Measurements from ENCODE around the gene TUT1.
"Not testable (repeated sequence)": the region's sequence is repeated elsewhere in the genome, so short reads cannot be mapped to it uniquely, and the experiment has no call there.

TUT1 gene

DNA sequence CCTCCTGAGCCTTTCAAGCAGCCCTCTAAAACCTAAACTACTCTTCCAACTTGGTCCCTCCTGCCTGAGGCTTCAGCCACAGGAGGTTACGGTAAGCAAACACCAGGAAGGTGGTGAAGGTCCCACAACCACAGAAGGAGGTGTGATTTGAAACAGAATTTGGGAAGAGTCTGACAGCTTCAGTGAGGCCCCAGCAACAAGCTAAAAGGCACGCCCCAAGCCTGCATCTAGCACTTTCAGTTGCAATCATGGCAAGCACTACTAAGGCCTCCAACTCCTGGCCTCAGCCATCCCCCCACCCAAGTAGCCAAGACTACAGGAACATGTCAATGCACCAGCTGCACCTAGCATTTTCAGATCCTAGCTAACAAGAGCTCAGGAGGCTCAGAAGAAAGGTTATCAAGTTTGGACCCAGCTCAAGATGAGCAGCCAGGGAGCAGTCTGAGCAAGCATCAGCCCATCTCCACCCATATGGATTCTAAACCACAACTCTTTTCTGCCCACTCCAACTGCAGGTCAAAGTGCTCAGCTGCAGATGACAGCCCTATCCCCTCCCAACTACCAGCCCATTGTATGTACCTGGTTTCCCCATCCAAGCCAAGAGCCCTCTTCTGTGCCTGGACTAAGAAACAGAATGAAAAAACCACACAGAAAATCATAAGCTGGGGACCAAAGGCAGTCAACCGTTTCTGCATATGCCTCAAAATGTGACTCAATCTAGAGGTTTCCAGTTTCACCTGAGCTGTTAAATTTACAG, 34.3 kb downstream of the TUT1 start:
- DNase-seq (ENCODE audit: low read depth in 1 of 2, low spot score in 1 of 2) = no peak

DNA sequence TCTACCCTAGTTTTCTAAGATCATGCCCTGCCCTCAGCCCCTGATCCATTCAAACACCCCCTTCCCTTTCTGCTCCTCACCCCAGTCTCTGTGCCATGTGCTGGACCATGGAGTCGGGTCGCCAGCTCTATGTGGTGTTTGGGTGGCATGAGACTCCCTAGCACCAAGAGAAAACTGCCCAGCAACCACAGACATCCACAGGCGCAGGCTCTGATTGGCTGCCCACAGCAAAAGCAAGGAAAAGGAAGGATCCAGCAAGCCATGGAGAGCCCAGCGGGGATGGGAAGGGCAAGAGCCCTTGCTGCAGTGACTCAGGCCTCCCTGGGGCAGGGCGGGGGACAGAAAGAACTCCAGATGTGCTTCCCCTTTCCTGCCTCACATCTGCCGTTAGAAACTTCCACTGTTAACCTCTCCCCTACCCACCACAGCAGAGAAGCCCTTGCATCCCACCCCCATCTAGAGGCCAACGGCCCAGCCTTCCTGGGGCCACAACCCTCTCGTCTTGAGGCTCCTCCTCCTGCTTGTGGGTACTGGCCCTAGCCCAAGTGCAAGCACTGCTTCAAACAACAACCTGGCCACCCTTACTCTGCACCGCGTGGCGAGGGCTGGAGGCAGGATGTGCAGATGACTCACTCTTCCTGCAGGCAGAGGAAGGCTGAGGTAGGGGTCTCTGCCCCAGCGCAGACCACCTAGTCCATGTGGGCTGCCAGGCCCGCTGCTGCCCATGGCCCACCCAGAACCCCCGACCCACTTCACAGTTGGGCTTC, 35.0 kb downstream of the TUT1 start:
- peak in 1 of 2 donors; percentile 67 for DNase-seq (ENCODE audit: low read depth in 1 of 2, low spot score in 1 of 2)

DNA sequence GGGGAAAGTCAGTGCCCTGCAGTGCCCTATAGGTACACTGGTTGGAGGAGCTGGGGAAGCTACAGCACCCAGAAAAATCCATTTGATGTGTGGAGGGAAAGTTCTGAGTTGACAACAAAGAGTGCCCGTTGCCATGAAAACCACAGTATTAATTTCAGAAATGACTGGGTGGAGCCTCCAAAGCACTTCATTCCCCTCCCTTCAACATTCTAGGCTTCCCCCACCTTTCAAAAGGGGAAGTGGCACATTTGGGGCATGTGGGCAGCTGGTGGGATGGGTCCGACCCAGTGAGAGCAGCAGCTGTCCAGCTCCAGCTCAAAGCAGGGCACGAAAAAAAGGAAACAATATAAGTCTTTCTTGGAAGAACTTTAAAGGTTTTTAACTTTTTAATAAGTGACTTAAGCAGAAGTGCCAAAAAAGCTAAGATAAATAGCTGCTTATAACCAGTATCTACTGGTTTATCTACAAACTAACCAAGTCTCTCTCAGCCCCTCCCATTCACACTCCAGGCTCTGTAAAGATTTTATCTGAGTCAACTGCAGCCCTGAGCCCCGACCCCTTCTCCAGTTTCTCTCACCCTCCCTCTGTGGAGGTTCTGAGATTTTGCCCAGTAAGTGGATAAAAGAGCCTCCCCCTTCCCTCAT, 35.7 kb downstream of the TUT1 start:
- no peak for DNase-seq (ENCODE audit: low read depth in 1 of 2, low spot score in 1 of 2)

DNA sequence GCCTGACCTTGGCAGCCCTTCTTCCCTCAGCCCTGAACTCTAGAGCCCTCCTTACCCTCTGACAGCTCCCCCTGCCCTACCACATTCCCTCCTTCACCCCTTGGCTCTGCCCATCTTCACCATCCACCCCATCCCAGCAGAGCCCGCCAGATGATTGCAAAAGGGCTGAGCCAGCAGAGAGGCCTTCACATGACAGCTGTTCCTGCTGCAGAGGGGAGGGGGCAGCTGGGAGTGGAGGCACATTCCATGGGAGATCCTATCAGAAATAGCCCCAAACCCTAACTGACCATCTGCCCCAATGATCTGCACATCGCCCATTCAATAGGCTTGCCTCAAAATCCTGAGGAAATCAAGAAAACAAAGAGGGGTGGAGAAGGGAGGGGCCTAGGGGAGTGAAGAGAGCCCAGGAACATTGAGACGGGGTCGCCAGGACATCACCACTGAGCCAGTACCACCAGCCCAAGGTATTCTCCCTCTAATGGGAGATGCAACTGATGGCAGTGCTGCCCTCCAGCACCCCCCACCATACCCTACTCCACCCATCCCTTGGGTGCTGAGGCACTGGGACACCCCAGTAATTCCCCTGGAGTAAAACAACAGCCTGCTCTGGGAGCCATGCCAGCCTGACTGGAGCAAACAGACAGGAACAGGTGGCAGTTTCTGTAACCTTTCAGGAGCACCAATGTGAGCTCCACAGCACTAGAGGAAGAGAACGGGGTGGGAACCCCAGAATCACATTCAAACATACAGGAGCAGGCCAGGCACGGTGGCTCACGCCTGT, 36.7 kb downstream of the TUT1 start:
- no peak for DNase-seq (ENCODE audit: low read depth in 1 of 2, low spot score in 1 of 2)

DNA sequence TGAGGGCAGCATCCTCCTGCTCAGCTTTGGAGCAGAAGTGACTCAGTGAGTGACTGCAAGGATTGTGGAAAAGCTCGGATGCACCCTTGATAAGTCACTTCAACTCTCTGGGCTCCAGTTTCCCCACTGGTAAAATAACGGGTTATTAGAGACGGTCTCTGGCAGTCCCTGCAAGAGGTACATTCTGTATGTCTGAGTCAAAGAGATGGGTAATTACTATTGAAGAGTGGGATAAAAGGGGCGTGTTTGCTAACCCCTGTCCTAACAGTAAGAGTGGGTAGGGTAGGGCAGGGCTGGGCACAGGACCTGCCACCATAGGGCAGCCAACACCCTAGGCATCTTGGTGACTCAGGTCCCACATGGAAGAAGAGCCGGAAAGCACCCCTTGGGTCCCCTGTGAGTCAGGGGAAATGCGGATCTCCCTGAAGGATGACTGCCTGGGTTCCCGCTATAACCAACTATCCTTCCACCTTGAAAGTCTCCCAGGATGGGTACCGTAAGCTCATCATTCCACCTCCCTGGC, 37.4 kb downstream of the TUT1 start:
- DNase-seq (ENCODE audit: low read depth in 1 of 2, low spot score in 1 of 2) = no peak

DNA sequence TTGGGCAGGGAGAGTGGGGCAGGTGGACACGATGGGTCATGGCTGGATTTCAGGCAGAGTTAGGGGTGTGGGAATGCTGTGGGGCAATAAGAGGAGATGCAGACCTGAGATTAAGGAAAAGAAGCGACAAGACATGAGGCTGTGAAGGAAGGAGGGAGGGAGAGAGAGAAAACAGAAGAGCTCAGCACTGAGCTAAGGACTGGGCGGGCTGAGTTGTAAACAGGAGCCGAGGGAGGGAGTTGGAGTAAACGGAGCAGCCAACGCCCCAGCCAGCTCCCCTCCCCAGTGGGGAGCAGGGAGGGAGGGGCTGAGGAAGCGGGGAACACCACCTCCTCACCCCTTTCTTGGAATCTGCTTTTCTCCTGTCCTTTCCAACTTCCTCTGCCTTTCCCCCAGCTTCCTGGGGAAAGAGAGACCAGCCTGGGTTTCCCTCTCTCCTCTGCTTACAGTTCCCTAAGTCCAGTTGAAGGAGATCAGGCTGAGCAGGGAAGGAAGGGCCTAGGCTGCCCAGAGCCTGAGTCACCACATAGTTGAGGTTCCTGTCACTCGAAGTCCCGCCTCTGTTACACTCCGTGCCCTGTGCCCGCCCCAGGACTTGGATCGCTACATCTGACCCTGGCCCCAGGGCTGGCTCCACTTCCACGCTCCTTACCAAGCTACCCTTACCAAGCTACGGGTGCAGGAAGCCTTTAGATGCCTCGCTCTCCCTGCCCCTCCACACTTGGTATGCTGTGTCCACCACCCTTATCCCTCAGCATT, 38.1 kb downstream of the TUT1 start:
- DNase-seq (ENCODE audit: low read depth in 1 of 2, low spot score in 1 of 2) = peak in 1 of 2 donors; percentile 48

DNA sequence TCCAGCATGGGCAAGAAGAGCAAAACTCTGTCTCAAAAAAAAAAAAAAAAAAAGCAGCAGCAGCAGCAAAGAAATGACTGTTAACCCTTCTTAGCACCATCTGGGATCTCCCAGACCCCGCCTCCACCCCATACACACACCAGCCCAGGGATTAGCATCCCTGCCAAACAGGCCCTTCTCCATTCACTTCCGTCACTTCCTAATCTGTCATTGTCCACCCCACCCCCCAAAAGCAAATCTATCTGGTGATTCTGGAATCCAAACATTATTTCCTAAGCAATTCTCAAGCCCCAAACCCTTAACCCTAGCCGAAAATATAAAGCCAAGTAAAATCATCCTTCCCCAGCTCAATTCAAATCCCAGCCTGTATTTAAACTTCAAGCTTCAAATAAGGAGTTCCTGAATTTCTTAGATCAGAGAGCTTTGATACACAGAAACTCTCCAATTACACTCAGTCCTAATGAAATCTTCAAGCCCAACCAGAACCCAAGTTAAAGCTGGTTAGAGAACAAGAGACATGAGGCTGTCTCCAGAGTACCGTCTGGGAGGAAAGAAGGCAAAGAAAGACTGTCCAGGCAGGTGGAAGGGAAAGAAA, 38.7 kb downstream of the TUT1 start:
- DNase-seq (ENCODE audit: low read depth in 1 of 2, low spot score in 1 of 2) = no peak

DNA sequence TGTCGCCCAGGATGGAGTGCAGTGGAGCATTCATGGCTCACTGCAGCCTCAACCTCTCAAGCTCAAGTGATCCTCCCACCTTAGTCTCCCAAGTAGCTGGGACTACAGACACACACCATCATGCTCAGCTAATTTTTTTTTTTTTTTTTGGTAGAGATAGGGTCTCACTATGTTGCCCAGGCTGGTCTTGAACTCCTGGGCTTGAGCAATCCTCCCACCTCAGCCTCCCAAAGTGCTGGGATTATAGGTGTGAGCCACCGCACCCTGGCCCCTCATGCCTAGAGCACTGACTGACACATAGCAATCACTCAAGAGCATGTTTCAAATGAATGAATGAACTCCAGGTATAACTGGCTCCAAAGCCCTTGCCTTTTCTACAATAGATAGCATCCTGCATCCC, 40.8 kb downstream of the TUT1 start:
- DNase-seq (ENCODE audit: low read depth in 1 of 2, low spot score in 1 of 2) = not testable (repeated sequence)

DNA sequence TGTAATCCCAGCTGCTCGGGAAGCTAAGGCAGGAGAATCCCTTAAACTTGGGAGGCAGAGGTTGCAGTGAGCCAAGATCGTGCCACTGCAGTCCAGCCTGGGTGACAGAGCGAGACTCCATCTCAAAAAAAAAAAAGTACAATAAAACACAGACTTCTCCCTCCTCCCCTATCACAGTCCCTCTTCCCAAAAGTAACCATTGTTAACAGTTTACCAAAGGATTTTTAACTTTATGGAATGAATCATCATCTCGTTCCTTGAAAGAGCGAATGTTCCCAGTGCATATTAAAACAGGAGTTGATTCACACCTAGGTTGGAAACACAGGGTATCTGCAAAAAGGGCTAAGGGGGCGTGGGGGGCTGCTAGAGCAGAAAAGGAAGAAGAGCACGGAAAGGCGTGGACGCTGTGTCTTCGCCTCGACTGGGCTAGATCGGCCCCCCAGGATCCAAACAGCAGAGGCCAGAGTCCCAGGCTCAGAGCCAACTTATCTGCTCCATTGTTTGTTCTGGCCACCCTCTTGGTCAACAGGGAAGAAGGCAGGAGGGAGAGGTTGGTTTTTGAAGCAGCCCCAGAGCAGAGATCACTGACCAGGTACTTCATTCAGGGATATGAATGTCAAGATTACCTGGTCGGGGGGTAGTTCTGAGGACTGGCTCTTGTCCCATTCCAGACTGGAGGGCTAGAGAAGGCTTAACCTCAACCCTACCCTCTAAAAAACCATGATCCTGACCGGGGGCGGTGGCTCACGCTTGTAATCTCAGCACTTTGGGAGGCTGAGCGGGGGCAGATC, 42.6 kb downstream of the TUT1 start:
- DNase-seq (ENCODE audit: low read depth in 1 of 2, low spot score in 1 of 2) = no peak

DNA sequence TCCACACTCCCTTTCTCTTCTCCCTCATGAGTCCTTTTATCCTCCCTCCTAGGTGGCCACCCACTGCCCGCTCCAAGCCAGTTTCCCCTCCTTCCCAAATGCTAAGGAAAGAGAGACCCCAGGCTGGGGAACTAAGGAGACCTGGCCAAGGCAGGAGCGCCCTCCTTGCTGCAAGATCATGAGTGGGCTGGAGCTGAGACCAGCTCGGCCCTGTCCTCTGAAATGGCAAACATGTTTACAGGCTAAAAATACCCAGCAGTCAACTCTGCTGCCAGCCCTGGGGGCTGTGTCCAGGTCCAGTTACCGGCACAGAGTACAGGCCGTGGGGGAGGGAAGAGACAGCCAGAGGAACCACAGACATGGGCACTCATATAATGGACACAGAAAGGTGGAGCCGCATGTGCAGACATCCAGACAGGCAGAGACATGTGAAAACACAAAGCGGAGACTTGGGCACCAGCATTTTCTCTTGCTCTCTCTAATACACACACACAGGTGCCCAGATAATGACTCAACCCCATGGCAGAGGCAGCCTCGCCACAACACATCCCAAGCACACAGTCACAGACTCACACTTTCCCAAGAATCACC, 43.5 kb downstream of the TUT1 start:
- no peak for DNase-seq (ENCODE audit: low read depth in 1 of 2, low spot score in 1 of 2)

DNA sequence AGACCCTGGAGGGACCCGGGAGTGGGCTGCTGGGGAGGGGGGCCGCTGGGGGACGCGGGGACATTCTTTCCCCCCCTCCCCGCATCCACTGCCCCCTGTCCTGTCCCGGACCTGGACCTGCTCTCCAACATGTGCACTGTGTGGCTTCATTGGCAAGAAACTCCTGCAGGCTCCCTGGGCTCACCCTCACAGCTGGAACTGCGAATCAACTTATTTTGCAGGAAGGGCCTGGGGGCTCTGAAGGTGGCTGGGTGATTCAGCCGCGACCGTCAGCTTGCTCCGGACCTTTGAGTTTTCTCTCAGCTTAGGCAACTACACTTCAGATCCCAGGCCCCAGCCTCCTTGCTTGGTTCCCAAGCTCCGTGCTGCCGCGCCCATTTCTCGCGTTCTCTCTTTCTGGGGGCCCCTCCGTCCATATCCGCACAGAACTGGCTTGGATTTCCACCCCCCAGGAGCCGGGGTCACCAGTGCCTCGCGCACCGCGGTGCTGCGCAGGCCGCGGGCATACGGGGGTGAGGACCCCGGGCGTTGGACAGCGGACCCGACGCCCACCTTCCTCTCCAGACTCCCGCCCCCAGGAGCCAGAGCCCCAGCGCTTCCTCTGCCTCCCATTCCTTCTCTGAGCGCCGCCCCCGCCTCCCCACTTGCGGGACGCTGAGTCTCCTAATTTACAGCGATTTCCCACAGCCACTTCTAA, 44.2 kb downstream of the TUT1 start:
- no peak for DNase-seq (ENCODE audit: low read depth in 1 of 2, low spot score in 1 of 2)

DNA sequence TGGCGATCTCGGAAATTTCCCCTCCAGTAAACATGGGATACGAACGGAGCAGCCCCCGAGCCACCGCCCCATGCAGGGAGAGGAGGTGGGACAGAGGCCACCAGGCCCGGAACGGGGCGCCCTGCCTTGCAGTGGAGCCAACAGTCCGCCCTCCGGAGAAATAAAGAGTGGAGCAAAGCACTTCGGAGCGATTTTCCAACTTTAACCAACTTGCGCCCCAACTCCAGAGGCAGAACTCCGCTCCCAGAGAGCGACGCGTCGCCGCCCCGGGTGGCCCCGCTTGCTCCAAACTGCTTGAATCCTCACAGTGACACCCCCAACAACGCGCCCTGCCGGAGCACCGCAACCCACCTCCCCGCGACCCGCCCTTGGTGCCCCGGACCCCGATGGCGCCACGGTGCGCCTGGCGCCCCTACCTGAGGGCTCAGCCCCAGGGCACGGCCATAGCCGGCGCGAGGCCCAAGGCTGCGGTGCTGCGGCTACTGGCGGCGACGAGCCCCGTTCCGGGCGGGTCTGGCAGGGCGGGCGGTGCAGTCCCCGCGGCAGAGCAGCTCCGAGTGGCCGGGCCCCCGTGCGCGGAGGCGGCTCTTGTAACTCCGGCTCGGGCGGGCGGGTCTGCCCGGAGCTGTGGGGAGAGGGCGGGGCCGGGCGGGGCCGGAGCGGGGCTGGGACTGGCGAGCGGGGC, 44.9 kb downstream of the TUT1 start, which contains the start of gene AHNAK:
AHNAK (minus strand) TSS at position 563 of the 685 bp plus-strand sequence. CDS start 10,708 bp downstream, outside the sequence.
- peak; percentile 43 to 47 for DNase-seq (ENCODE audit: low read depth in 1 of 2, low spot score in 1 of 2)

DNA sequence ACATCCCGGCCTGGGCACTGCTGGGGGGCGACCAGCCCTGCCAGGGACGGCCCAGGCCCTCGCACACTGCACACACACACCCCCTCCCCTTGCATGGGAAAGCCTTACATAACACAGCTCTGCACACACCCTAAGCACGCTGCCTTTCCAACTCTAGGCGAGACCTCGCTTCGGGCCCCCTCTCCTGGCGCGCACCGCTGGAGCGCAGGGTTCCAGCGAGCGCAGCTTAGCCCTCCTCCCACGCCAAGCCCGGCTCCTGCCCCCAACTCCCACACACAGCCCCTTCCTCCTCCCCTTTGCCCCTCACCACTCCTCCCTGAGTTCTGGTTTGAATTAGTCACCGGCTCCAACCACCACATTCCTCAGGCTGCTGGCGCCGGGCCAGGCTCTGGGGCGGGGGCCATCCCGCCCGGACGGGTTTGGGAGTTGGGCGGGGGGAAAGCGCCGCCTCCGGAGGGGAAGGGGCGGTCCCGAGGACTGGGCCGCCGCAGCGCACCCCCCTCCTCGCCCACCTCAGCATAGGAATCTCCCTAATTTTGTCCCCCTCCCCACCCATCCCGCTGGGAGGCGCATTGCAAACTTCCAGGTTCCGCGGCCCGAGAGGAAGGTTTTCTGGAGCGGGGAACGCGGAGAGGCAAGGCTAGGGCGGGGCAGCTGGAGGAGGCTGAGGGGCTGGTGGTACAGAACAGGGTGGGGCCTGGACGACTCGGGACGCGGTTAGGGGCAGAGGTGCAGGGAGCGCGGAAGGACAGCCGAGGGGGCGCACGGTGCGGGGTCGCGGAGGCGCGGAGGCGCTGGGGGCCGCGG, 45.7 kb downstream of the TUT1 start:
- peak in 1 of 2 donors; percentile 50 for DNase-seq (ENCODE audit: low read depth in 1 of 2, low spot score in 1 of 2)

DNA sequence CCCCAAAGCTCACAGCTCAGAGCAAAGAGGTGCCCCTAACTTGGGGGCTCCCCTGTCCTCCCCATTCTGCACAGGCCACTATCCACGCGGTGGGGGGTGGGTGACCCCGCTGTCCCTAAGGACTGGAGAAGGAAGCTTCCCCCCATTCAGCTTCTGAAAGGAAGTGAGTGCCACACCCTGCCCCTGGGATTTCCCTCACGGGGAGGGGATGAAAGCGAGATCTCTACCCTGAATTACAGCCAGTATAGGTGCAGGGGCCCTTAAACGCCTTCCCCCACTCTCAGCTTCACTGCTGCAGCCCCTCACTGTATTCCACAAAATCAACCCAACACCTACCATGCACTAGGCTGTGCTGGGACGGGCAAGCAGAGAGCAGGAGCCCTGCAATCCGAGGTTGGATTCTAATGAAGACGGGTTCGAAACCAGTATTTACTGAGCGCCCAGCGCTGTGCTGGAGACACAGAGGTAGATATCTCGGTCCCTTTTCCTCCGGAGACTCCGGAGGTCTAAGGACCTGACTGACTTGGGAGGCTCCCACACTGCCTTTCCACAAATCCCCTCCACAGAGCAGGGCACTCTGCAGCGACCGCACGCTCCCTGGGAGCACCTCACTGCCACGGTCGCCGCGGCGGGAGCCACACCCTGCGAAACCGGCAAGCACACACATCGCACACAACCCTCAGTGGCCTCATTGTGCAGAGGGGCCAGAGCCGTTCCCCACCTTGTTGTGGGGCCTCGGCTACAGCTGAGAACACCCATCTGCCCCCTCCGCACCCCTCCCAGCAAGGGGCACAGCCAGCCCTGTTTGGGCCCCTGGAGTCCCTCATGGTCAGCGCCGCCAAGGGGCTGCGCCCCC, 46.5 kb downstream of the TUT1 start:
- DNase-seq (ENCODE audit: low read depth in 1 of 2, low spot score in 1 of 2) = no peak

DNA sequence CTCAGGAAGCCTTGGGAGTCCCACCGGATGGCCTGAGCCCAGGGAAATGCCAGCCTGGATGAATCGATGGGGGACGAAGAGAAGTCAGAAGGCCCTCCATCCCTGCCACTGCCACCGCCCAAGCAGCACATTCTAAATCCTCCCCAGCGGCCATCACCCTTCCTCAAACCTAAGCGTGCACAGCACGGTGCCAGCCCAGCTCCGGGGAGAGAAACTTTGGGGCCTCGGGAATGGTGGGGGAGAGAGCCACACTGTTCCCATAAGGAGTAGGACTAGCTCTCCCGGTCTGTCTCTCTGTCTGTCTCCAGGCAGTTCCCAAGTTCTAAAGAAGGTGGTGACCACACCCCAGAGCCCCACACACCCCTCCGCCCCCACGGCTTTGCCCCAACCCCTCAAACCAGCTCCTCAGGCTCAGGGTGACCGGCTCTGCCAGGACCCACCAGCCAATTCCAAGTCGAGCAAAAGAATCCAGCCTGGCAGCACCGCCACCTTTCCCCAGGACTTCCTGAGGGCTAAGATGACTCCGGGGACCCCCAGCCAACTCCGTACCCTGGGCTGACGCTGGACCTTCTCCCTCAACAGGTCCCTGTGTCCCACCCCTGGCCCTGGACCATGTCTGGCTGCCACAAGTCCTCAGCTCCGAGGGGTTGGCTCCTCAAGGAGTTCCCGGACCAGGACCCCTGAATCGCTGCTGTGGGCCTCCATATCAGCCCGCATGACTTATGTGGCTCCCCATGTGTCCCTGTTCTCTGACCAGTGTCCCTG, 47.5 kb downstream of the TUT1 start:
- DNase-seq (ENCODE audit: low read depth in 1 of 2, low spot score in 1 of 2) = no peak

Data from stimulated activated CD4-positive, alpha-beta T cell treated with anti-CD3 and anti-CD28 coated beads, Interleukin-15, amount 100 ng/mL, for 1 hour (primary cell).